ENCODE data around the gene ANKUB1.

The ANKUB1 gene

DNA sequence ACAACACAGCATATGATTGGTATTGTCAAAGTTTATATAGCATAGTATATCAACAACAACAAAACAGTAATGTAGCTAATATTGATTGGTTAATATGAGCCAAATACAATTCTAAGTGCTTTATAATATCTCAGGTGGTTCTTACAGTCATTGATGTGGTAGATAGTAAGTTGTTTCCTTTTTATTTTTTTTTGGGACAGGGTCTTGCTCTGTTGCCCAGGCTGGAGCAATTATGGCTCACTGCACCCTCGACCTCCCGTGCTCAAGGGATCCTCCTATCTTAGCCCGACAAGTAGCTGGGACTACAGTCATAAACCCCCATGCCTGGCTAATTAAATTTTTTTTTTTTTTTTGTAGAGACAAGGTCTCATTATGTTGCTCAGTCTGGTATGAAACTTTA lies 23.4 kb upstream of the ANKUB1 start:
- ATAC-seq: no peak
- Mint-ChIP-seq H3K27me3 (no peaks in the 10 kb centered on the region), H3K4me3 (no peak overlapping the region), H3K4me1 (peaks cover 74% of the 10 kb centered on the region), H3K27ac (no peak overlapping the region), H3K9me3 (no peaks in the 10 kb centered on the region), H3K36me3 (peaks cover 18% of the 10 kb centered on the region)

- peaks cover 18% of the 10 kb centered on the region for H3K36me3 Mint-ChIP-seq
- no peak for ATAC-seq
- H3K27ac Mint-ChIP-seq: no peak overlapping the region
- peaks cover 73% of the 10 kb centered on the region for H3K4me1 Mint-ChIP-seq
- H3K4me3 Mint-ChIP-seq: peak overlapping the region; percentile 18
- H3K9me3 Mint-ChIP-seq: no peaks in the 10 kb centered on the region
- H3K27me3 Mint-ChIP-seq: no peaks in the 10 kb centered on the region
Measured at GRCh38 chr3:149815321-149815720, 23.0 kb upstream of the ANKUB1 start.

- ATAC-seq: peak; percentile 34
- H3K36me3 Mint-ChIP-seq: peaks cover 18% of the 10 kb centered on the region
- peak overlapping the region; percentile 98 for H3K27ac Mint-ChIP-seq
- H3K4me3 Mint-ChIP-seq: peak overlapping the region; percentile 98
- no peaks in the 10 kb centered on the region for H3K27me3 Mint-ChIP-seq
- H3K9me3 Mint-ChIP-seq: no peaks in the 10 kb centered on the region
- peaks cover 63% of the 10 kb centered on the region for H3K4me1 Mint-ChIP-seq
Measured at GRCh38 chr3:149813367-149814281, 21.3 kb upstream of the ANKUB1 start.

DNA sequence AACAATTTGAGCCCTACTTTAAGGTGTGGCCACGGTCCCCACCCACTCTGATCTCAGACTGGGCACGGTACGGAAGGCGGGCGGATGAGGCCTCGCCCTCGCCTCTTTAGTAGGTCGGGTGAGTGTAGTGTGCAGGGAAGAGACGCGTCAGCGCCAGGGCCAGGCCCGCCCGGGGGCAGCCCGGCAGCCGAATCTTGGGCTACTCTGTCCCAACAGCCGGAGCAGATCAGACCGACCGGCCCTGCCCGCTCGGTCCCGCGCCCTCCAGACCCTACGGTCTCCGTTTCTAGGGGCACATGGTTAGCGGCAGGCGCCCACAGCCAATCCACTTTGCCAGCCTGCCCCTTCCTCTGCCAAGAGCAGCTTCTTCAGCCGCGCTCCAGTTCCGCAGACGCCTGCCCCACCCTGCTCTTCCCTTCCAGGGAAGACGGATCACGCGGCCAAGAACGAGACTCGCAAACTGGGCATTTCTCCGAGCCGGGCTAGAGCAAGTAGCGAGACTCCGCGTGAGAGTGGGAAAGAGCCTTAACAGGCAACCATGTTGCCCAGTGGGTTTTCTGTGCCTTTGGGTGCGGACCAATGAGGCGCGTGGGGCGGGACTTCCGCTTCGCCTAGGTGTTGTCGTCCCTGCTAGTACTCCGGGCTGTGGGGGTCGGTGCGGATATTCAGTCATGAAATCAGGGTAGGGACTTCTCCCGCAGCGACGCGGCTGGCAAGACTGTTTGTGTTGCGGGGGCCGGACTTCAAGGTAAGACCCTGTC lies 20.4 kb upstream of the ANKUB1 start, which contains the start of gene RNF13:
Gene RNF13 (plus strand): TSS at position 610 of the 761 bp plus-strand sequence. CDS start 32,812 bp downstream, outside the sequence.
- Mint-ChIP-seq H3K4me1 (peaks cover 61% of the 10 kb centered on the region), H3K36me3 (peaks cover 12% of the 10 kb centered on the region), H3K9me3 (no peaks in the 10 kb centered on the region), H3K4me3 (peak within 1 kb of the TSS; percentile 98), H3K27me3 (no peaks in the 10 kb centered on the region), H3K27ac (peak within 1 kb of the TSS; percentile 98)
- ATAC-seq: peak; percentile 97

GRCh38 chr3:149812165-149812605 lies 19.8 kb upstream of the ANKUB1 start:
- Mint-ChIP-seq H3K27me3 (no peaks in the 10 kb centered on the region), H3K4me3 (peak overlapping the region; percentile 98), H3K27ac (peak overlapping the region; percentile 98), H3K36me3 (peaks cover 8% of the 10 kb centered on the region), H3K9me3 (no peaks in the 10 kb centered on the region), H3K4me1 (peaks cover 55% of the 10 kb centered on the region)
- ATAC-seq: no peak

GRCh38 chr3:149810846-149811245 lies 18.5 kb upstream of the ANKUB1 start:
- peaks cover 47% of the 10 kb centered on the region for H3K4me1 Mint-ChIP-seq
- no peaks in the 10 kb centered on the region for H3K9me3 Mint-ChIP-seq
- H3K36me3 Mint-ChIP-seq: no peaks in the 10 kb centered on the region
- ATAC-seq: no peak
- H3K27ac Mint-ChIP-seq: no peak overlapping the region
- H3K4me3 Mint-ChIP-seq: no peak overlapping the region
- H3K27me3 Mint-ChIP-seq: no peaks in the 10 kb centered on the region

GRCh38 chr3:149809699-149810098 lies 17.3 kb upstream of the ANKUB1 start:
- no peaks in the 10 kb centered on the region for H3K27me3 Mint-ChIP-seq
- no peaks in the 10 kb centered on the region for H3K36me3 Mint-ChIP-seq

DNA sequence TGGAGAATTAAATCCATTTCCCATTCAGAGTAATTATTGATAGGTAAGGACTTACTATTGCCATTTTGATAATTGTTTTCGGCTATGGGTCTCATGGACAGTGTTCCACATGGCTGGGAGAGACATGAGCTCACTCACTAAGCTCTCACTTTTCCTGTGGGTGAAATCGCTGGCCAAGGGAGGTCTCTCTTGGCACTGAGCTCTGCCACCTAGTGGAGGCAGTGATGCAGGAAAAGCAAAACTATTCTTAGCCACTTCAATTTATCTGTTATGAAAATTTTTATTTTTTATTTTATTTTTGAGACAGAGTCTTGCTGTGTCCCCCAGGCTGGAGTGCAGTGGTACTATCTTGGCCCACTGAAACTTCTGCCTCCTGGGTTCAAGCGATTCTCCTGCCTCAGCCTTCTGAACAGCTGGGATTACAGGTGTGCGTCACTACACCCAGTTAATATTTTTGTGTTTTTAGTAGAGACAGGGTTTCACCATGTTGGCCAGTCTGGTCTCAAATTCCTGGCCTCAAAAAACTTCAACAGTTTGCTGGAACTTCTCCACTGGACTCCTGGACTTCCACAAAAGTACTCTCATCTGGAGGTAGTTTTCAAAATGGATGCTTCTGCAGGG lies 16.0 kb upstream of the ANKUB1 start:
- Mint-ChIP-seq H3K4me1 (peaks cover 23% of the 10 kb centered on the region), H3K9me3 (no peaks in the 10 kb centered on the region), H3K27ac (peak overlapping the region; percentile 62), H3K4me3 (no peak overlapping the region), H3K27me3 (no peaks in the 10 kb centered on the region), H3K36me3 (no peaks in the 10 kb centered on the region)
- no peak for ATAC-seq

More at GRCh38 chr3:149809699-149810098, 17.3 kb upstream of the ANKUB1 start:
- Mint-ChIP-seq H3K4me1 (peaks cover 35% of the 10 kb centered on the region), H3K4me3 (no peak overlapping the region), H3K9me3 (no peaks in the 10 kb centered on the region), H3K27ac (no peak overlapping the region)
- ATAC-seq: no peak

GRCh38 chr3:149806171-149806778 lies 13.9 kb upstream of the ANKUB1 start:
- Mint-ChIP-seq H3K27ac (no peak overlapping the region), H3K4me3 (no peak overlapping the region), H3K4me1 (peaks cover 16% of the 10 kb centered on the region), H3K36me3 (no peaks in the 10 kb centered on the region), H3K27me3 (no peaks in the 10 kb centered on the region), H3K9me3 (no peaks in the 10 kb centered on the region)
- ATAC-seq: no peak

GRCh38 chr3:149801639-149802038 lies 9.3 kb upstream of the ANKUB1 start:
- Mint-ChIP-seq H3K9me3 (peaks cover 2% of the 10 kb centered on the region), H3K27ac (no peak overlapping the region), H3K4me3 (no peak overlapping the region), H3K27me3 (no peaks in the 10 kb centered on the region), H3K36me3 (no peaks in the 10 kb centered on the region), H3K4me1 (peaks cover 11% of the 10 kb centered on the region)
- no peak for ATAC-seq

GRCh38 chr3:149801195-149801594 lies 8.8 kb upstream of the ANKUB1 start:
- Mint-ChIP-seq H3K36me3 (no peaks in the 10 kb centered on the region), H3K27me3 (no peaks in the 10 kb centered on the region), H3K9me3 (peaks cover 2% of the 10 kb centered on the region), H3K4me1 (peaks cover 6% of the 10 kb centered on the region), H3K27ac (no peak overlapping the region), H3K4me3 (no peak overlapping the region)
- no peak for ATAC-seq

- Mint-ChIP-seq H3K4me1 (peaks cover 6% of the 10 kb centered on the region), H3K27me3 (no peaks in the 10 kb centered on the region), H3K27ac (no peak overlapping the region), H3K36me3 (no peaks in the 10 kb centered on the region), H3K4me3 (no peak overlapping the region), H3K9me3 (peaks cover 2% of the 10 kb centered on the region)
- ATAC-seq: no peak
Measured at GRCh38 chr3:149800693-149801092, 8.3 kb upstream of the ANKUB1 start.

- Mint-ChIP-seq H3K27me3 (no peaks in the 10 kb centered on the region), H3K27ac (no peak overlapping the region), H3K4me1 (peaks cover 6% of the 10 kb centered on the region), H3K4me3 (no peak overlapping the region), H3K9me3 (peaks cover 2% of the 10 kb centered on the region), H3K36me3 (no peaks in the 10 kb centered on the region)
- ATAC-seq: no peak
Measured at GRCh38 chr3:149796026-149796425, 3.7 kb upstream of the ANKUB1 start.

DNA sequence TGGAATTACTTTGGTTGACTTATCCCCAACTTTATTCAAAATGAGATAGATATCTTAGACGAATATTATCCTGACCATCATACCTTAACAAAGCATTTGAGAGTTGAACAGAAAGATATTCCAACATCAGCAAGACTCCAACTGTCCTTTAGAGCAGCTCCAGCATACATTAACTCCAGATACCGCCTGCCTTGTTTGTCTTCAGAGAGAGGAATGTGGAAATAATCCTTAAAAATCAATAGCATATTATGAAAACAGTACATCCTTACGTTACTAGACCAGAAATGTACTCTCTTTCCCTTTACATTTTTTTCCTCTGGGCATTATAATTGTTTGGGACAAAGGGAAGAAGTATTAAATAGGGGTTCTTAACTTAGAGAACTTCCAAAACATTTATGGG lies 1.7 kb downstream of the ANKUB1 start:
- no peak for ATAC-seq
- H3K4me1 Mint-ChIP-seq: no peaks in the 10 kb centered on the region
- H3K36me3 Mint-ChIP-seq: no peaks in the 10 kb centered on the region
- H3K27me3 Mint-ChIP-seq: peaks cover 9% of the 10 kb centered on the region
- no peaks in the 10 kb centered on the region for H3K9me3 Mint-ChIP-seq
- H3K27ac Mint-ChIP-seq: no peak overlapping the region
- no peak overlapping the region for H3K4me3 Mint-ChIP-seq

- ATAC-seq: no peak
- no peaks in the 10 kb centered on the region for H3K4me1 Mint-ChIP-seq
- H3K4me3 Mint-ChIP-seq: no peak overlapping the region
- peaks cover 9% of the 10 kb centered on the region for H3K27me3 Mint-ChIP-seq
- H3K36me3 Mint-ChIP-seq: no peaks in the 10 kb centered on the region
- H3K27ac Mint-ChIP-seq: no peak overlapping the region
- H3K9me3 Mint-ChIP-seq: no peaks in the 10 kb centered on the region
Measured at GRCh38 chr3:149790268-149790667, 2.1 kb downstream of the ANKUB1 start.
